ENCODE results near the gene DGCR2. TPM values are rescaled to one million over a fixed set of nuclear protein-coding genes. Genes with fewer than 3 reads are reported as not detected.

The DGCR2 gene
- total and polyA plus RNA-seq, 2 of the 8 experiments (the other 6 are each of a cell fraction or from before 2014, with no cell fraction given) = 42.3 to 62.2 TPM

DNA sequence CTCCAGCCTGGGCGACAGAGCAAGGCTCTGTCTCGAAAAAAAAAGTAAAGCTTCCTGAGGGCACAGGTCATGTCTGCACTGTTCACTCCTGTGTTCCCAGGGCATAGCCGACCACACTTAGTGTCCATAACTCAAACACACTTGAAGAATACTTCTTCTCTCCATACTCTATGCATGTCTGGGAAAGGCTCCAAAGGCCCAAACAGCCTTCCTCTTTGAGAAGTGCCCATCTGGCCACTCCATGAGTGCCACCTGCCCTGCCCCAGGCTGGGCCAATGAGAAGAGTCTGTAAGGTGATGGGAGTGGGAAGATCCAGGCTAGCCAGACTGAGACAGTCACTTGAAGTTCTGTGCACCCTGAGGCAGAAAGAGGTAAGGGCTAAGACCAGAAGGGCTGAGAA is 24.7 kb downstream of the DGCR2 start:
- Histone ChIP-seq H3K4me1 (replicated peaks in 1 of 4; ENCODE audit: control insufficient read depth in 3 of 4, insufficient read depth in 4 of 4, low read length in 3 of 4) (no peaks in the 10 kb centered on the region), H4K91ac (replicated peaks; ENCODE audit: insufficient read length, low read length) (no peak overlapping the region), H3K79me1 (ENCODE audit: low read depth, low read length) (peaks cover 10% of the 10 kb centered on the region), H3K23ac (ENCODE audit: insufficient read length) (no peak overlapping the region), H3K14ac (ENCODE audit: insufficient read length) (no peak overlapping the region), H2AK5ac (ENCODE audit: low read depth, low read length) (no peak overlapping the region), H2BK12ac (ENCODE audit: low read depth, low read length) (no peak overlapping the region), H3K36me3 (ENCODE audit: control insufficient read depth in 2 of 4, insufficient read depth in 4 of 4, low read length in 3 of 4) (no peaks in the 10 kb centered on the region), H3K9me3 (ENCODE audit: insufficient read depth in 2 of 2, low read depth in 1 of 2, low read length in 1 of 2) (no peaks in the 10 kb centered on the region), H3K4ac (replicated peaks; ENCODE audit: insufficient read length, low read depth, low read length) (no peak overlapping the region), H3K27me3 (replicated peaks in 1 of 4; ENCODE audit: control insufficient read depth in 3 of 4, extremely low read depth in 1 of 4, insufficient read depth in 3 of 4, low read length in 3 of 4) (no peaks in the 10 kb centered on the region), H2BK15ac (ENCODE audit: low read length) (no peak overlapping the region), H3K56ac (replicated peaks; ENCODE audit: insufficient read length, low read depth, low read length) (no peak overlapping the region), H4K20me1 (replicated peaks in 1 of 2; ENCODE audit: control insufficient read depth in 1 of 2, insufficient read depth in 2 of 2, low read length in 2 of 2) (peaks cover 3 to 8% of the 10 kb centered on the region in 2 experiments), H3K4me3 (ENCODE audit: extremely low read depth in 1 of 4, insufficient read depth in 2 of 4, low read depth in 3 of 4, low read length in 4 of 4) (no peak overlapping the region), H2BK120ac (replicated peaks; ENCODE audit: low read depth, low read length) (no peak overlapping the region), H3K9ac (replicated peaks in 1 of 4; ENCODE audit: extremely low read depth in 1 of 4, low read depth in 3 of 4, low read length in 3 of 4) (no peak overlapping the region), H3K79me2 (ENCODE audit: control insufficient read depth in 1 of 2, insufficient read depth in 2 of 2, low read length in 2 of 2) (peaks cover 0 to 59% of the 10 kb centered on the region in 2 experiments; a peak in 2 of 4 replicates), H3K27ac (ENCODE audit: low read depth, low read length) (no peak overlapping the region), H3K18ac (ENCODE audit: extremely low read depth, low read length) (no peak overlapping the region), H2BK20ac (ENCODE audit: low read length) (no peak overlapping the region), H3K4me2 (ENCODE audit: insufficient read depth in 1 of 2, low read depth in 2 of 2, low read length in 2 of 2) (no peak overlapping the region), H2BK5ac (ENCODE audit: low read depth, low read length) (no peak overlapping the region), H2AFZ (ENCODE audit: low read length) (no peak overlapping the region), H3K23me2 (ENCODE audit: low read depth, low read length) (no peaks in the 10 kb centered on the region), H4K5ac (ENCODE audit: insufficient read length, low read depth, low read length) (no peak overlapping the region), H4K8ac (ENCODE audit: extremely low read depth, insufficient read depth, low read length) (no peak overlapping the region)
- no peak for DNase-seq (ENCODE audit: low read depth in 1 of 2, low spot score in 2 of 2)
- ChIA-PET POLR2A (ENCODE audit: partially characterized antibody) (no interaction called here), CTCF (ENCODE audit: partially characterized antibody) (interaction anchor here (2.4 kb wide), 1 partner anchor 24 kb away, joined by 8 read pairs; no protein-coding TSS in a partner anchor)
- FAIRE-seq = no peak
- WGBS, 2 experiments (ENCODE audit: extremely low coverage in 1 of 2, insufficient coverage in 1 of 2, insufficient read length in 1 of 2, insufficient replicate concordance in 2 of 2, low coverage in 1 of 2, low lambda C conversion rate in 2 of 2, missing lambda C conversion rate in 1 of 2) = 88% methylated on average over 3 of the region's 3 CpGs; no CpG with 5 or more reads in 1 of the 2 experiments
- no peak for TF ChIP-seq SP4 (IDR thresholded peaks at IDR 0.05; ENCODE audit: low read length)
- TF ChIP-seq PHF8 (conservative IDR thresholded peaks at IDR 0.05; ENCODE audit: low read depth, low read length) = no peak
- TF ChIP-seq CHD1 (IDR thresholded peaks at IDR 0.05; ENCODE audit: low read depth, low read length) = no peak
- TF ChIP-seq GTF2F1 (IDR thresholded peaks at IDR 0.05; ENCODE audit: borderline replicate concordance, low read depth, low read length) = no peak
- no peak for TF ChIP-seq HDAC2 (IDR thresholded peaks at IDR 0.05; ENCODE audit: borderline replicate concordance in 1 of 2, low read depth in 2 of 2, low read length in 2 of 2)
- no peak for TF ChIP-seq TBP (IDR thresholded peaks at IDR 0.05; ENCODE audit: low read depth, low read length)
- no peak for TF ChIP-seq TEAD4 (IDR thresholded peaks at IDR 0.05; ENCODE audit: low read depth, low read length)
- no peak for TF ChIP-seq KDM1A (IDR thresholded peaks at IDR 0.05; ENCODE audit: borderline replicate concordance, low read length)
- TF ChIP-seq, protein P1, sequence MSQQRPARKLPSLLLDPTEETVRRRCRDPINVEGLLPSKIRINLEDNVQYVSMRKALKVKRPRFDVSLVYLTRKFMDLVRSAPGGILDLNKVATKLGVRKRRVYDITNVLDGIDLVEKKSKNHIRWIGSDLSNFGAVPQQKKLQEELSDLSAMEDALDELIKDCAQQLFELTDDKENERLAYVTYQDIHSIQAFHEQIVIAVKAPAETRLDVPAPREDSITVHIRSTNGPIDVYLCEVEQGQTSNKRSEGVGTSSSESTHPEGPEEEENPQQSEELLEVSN (IDR thresholded peaks at IDR 0.05) = no peak
- TF ChIP-seq HDAC6 (IDR thresholded peaks at IDR 0.05; ENCODE audit: low read depth, low read length) = no peak
- no peak for TF ChIP-seq NANOG (IDR thresholded peaks at IDR 0.05; ENCODE audit: insufficient read depth, low read depth, low read length, poor library complexity, severe bottlenecking)
- TF ChIP-seq CHD2 (IDR thresholded peaks at IDR 0.05; ENCODE audit: low read length) = no peak

All from H1 (cell line).